HCT116 (cell line): ENCODE measurements around the gene DISP1. TPM values are rescaled to one million over a fixed set of nuclear protein-coding genes. Genes with fewer than 3 reads are reported as not detected.

Source experiments
- ATAC-seq: fragments of 200-7000 bp; cut with Tn5 transposase; 2 replicates; pipeline ENCODE4 v1.9.1; 2020; ENCODE audit warnings: mild to moderate bottlenecking, moderate library complexity
- BruUV-seq: library from RNA; stranded (reverse); fragments of 400-500 nt; replicated peaks from 2 replicates; lab custom pipeline; 2021; lab: Mats Ljungman, UMichigan
- CTCF ChIA-PET: fragments of 300-600 bp; sonication (Branson Sonifier 250); formaldehyde crosslinking; loops from one replicate; lab custom pipeline; 2021; ENCODE audit warnings: antibody characterized with exemption; lab: Charles Lee
- POLR2A ChIA-PET: fragments of 300-600, 350-600 bp; sonication (Branson Sonifier 250); formaldehyde crosslinking; loops from one replicate; lab custom pipeline; 2021; ENCODE audit warnings: antibody characterized with exemption; lab: Charles Lee
- RAD21 ChIA-PET, 2 experiments: fragments of 300-600 bp; sonication (Branson Sonifier 250); formaldehyde crosslinking; loops; one replicate each; lab custom pipeline; 2023; ENCODE audit warnings: low total read pairs in 2 of 2; ENCODE audit not compliant: uncharacterized antibody in 2 of 2, unreplicated experiment in 2 of 2, low non-redundant PET in 1 of 2; lab: Charles Lee
- DNase-seq: peaks from one replicate; pipeline ENCODE4 v3.0.0-alpha.2; 2010; ENCODE audit warnings: low read depth, low spot score
- H2AFZ ChIP-seq: fragments of 200-600 bp; shearing (Covaris generic), sonication (generic); 2 replicates; pipeline ENCODE4 v1.6.1; 2017; ENCODE audit warnings: low read depth, mixed run types, mixed read lengths, antibody characterized with exemption, low read length; ENCODE audit not compliant: poor library complexity, severe bottlenecking
- H3K27ac ChIP-seq: 2 replicates; pipeline ENCODE4 v1.5.1; 2012; ENCODE audit warnings: low read depth, low read length
- H3K27me3 ChIP-seq: fragments of 200-600 bp; sonication (generic); 2 replicates; pipeline ENCODE4 v1.6.1; 2016; ENCODE audit warnings: mixed run types, low read length, mixed read lengths; ENCODE audit not compliant: insufficient read depth
- H3K36me3 ChIP-seq, 2 experiments: fragments of 200-500 bp in 1 of 2; fragments of 200-600 bp in 1 of 2; sonication (Bioruptor generic) in 1 of 2; sonication (generic) in 1 of 2; 2 replicates each; pipeline versions ENCODE4 v1.5.1 to v1.6.1; 2014 to 2016; ENCODE audit warnings: low read length in 2 of 2, inconsistent platforms in 1 of 2, mixed read lengths in 1 of 2, mixed run types in 1 of 2; ENCODE audit not compliant: insufficient read depth in 2 of 2, control insufficient read depth in 1 of 2
- H3K4me1 ChIP-seq, 2 experiments: fragments of 200-600 bp in 1 of 2; sonication (generic) in 1 of 2; 2 replicates each; pipeline versions ENCODE4 v1.5.1 to v1.6.1; 2012 to 2017; ENCODE audit warnings: low read length in 2 of 2, inconsistent platforms in 1 of 2, mild to moderate bottlenecking in 1 of 2, mixed read lengths in 1 of 2, mixed run types in 1 of 2, moderate library complexity in 1 of 2; ENCODE audit not compliant: insufficient read depth in 2 of 2, control insufficient read depth in 1 of 2
- H3K4me2 ChIP-seq: fragments of 200-600 bp; sonication (generic); 2 replicates; pipeline ENCODE4 v1.6.1; 2017; ENCODE audit warnings: mixed run types, low read length, mixed read lengths
- H3K4me3 ChIP-seq, 2 experiments: fragments of 200-600 bp in 1 of 2; sonication (generic) in 1 of 2; replicated peaks in 1 of 2; 2 replicates each; pipeline ENCODE4 v1.5.1; 2011 to 2016; ENCODE audit warnings: low read length in 2 of 2, control low read depth in 1 of 2, low read depth in 1 of 2, mild to moderate bottlenecking in 1 of 2, mixed read lengths in 1 of 2, mixed run types in 1 of 2
- H3K79me2 ChIP-seq: fragments of 200-600 bp; sonication (generic); 2 replicates; pipeline ENCODE4 v1.6.1; 2017; ENCODE audit warnings: mild to moderate bottlenecking, mixed run types, low read length, moderate library complexity, mixed read lengths; ENCODE audit not compliant: insufficient read depth
- H3K9ac ChIP-seq: fragments of 200-600 bp; sonication (generic); 2 replicates; pipeline ENCODE4 v1.6.1; 2016; ENCODE audit warnings: low read length, mixed read lengths
- H3K9me2 ChIP-seq: fragments of 200-600 bp; sonication (generic), shearing (Covaris generic); 2 replicates; pipeline ENCODE4 v1.6.1; 2017; ENCODE audit warnings: mixed run types, mild to moderate bottlenecking, moderate library complexity; ENCODE audit not compliant: insufficient read depth
- H3K9me3 ChIP-seq, 2 experiments: fragments of 200-500 bp in 1 of 2; fragments of 200-600 bp in 1 of 2; sonication (Bioruptor generic) in 1 of 2; sonication (generic) in 1 of 2; 2 replicates each; pipeline ENCODE4 v1.6.1; 2014 to 2017; ENCODE audit warnings: low read length in 2 of 2, mixed read lengths in 2 of 2, inconsistent platforms in 1 of 2, low read depth in 1 of 2, mild to moderate bottlenecking in 1 of 2, mixed run types in 1 of 2, moderate library complexity in 1 of 2; ENCODE audit not compliant: control insufficient read depth in 1 of 2, insufficient read depth in 1 of 2
- H4K20me1 ChIP-seq: fragments of 200-600 bp; sonication (generic), shearing (Covaris generic); 2 replicates; pipeline ENCODE4 v1.6.1; 2017; ENCODE audit warnings: mixed run types, mild to moderate bottlenecking, moderate library complexity; ENCODE audit not compliant: insufficient read depth
- CBX3 ChIP-seq: IDR thresholded peaks from 2 replicates; pipeline ENCODE4 v1.6.1; 2012; ENCODE audit warnings: low read depth
- CEBPB ChIP-seq: IDR thresholded peaks from 2 replicates; pipeline ENCODE4 v1.6.1; 2012; ENCODE audit warnings: low read depth
- EZH2phosphoT487 ChIP-seq: fragments of 200-600 bp; IDR thresholded peaks from 2 replicates; pipeline ENCODE4 v1.6.1; 2018; ENCODE audit warnings: antibody characterized with exemption, borderline replicate concordance
- JUND ChIP-seq: IDR thresholded peaks from 2 replicates; pipeline ENCODE4 v1.6.1; 2012
- MAX ChIP-seq: IDR thresholded peaks from 2 replicates; pipeline ENCODE4 v1.6.1; 2012
- RAD21 ChIP-seq: IDR thresholded peaks from 2 replicates; pipeline ENCODE4 v1.6.1; 2012; ENCODE audit warnings: low read depth, mild to moderate bottlenecking
- SRF ChIP-seq: IDR thresholded peaks from 2 replicates; pipeline ENCODE4 v1.6.1; 2012; ENCODE audit warnings: low read depth
- TCF7L2 ChIP-seq: IDR thresholded peaks from 2 replicates; pipeline ENCODE4 v1.7.0; 2011; ENCODE audit warnings: borderline replicate concordance, inconsistent platforms; ENCODE audit not compliant: insufficient read depth, insufficient read length; ENCODE audit errors: extremely low read depth
- ZNF274 ChIP-seq: fragments of 200-500 bp; sonication (Bioruptor generic); IDR thresholded peaks from 2 replicates; pipeline ENCODE4 v1.6.1; 2014; ENCODE audit warnings: mild to moderate bottlenecking, low read depth, low read length, inconsistent platforms
- intact Hi-C: fragments of 100-400 bp; cut with micrococcal nuclease; formaldehyde crosslinking; loops from 2 replicates; pipeline ENCODE4 v1.10.0; 2022
- total RNA-seq: library from RNA; stranded (reverse); gene quantifications from one replicate; pipeline ENCODE4 v1.2.1, GENCODE V29; 2021; ENCODE audit not compliant: unreplicated experiment

DISP1 gene
- total RNA-seq, 1 experiment from 2014 or later: 4.2 TPM

GRCh38 chr1:222769971-222770620, 44.7 kb upstream of the DISP1 start:
- H3K4me1 ChIP-seq: no peaks in the 10 kb centered on the region
- H3K9me3 ChIP-seq: peaks cover 8 to 14% of the 10 kb centered on the region in 2 experiments; a peak in 2 of 4 replicates
- no TSS peak for BruUV-seq
- intact Hi-C loops: no loop called here
- ATAC-seq (no peak), DNase-seq (no peak)
- H3K9ac ChIP-seq: no peak overlapping the region
- TF ChIP-seq TCF7L2: no peak
- no peak for TF ChIP-seq JUND
- no peak for TF ChIP-seq CBX3
- CTCF ChIA-PET: no interaction called here
- no peaks in the 10 kb centered on the region for H3K36me3 ChIP-seq
- RAD21 ChIA-PET: no interaction called here
- H4K20me1 ChIP-seq: no peaks in the 10 kb centered on the region
- POLR2A ChIA-PET: no interaction called here
- no peaks in the 10 kb centered on the region for H3K79me2 ChIP-seq
- H3K4me3 ChIP-seq: no peak overlapping the region
- no peaks in the 10 kb centered on the region for H3K9me2 ChIP-seq
- H3K4me2 ChIP-seq: no peak overlapping the region
- no peaks in the 10 kb centered on the region for H3K27me3 ChIP-seq
- H2AFZ ChIP-seq: no peak overlapping the region
- no peak overlapping the region for H3K27ac ChIP-seq

GRCh38 chr1:222772996-222773379, 41.9 kb upstream of the DISP1 start:
- H3K27me3 ChIP-seq: no peaks in the 10 kb centered on the region
- no peaks in the 10 kb centered on the region; the same call in 1 of the 2 replicates for H3K9me2 ChIP-seq
- ATAC-seq: no peak
- no peak for DNase-seq
- H3K4me2 ChIP-seq: no peak overlapping the region
- CTCF ChIA-PET: no interaction called here
- no peaks in the 10 kb centered on the region for H3K79me2 ChIP-seq
- no TSS peak for BruUV-seq
- peaks cover 8 to 14% of the 10 kb centered on the region in 2 experiments; a peak in 2 of 4 replicates for H3K9me3 ChIP-seq
- H4K20me1 ChIP-seq: no peaks in the 10 kb centered on the region
- no peaks in the 10 kb centered on the region for H3K36me3 ChIP-seq
- POLR2A ChIA-PET: no interaction called here
- no peaks in the 10 kb centered on the region for H3K4me1 ChIP-seq
- intact Hi-C loops: no loop called here
- TF ChIP-seq MAX (no peak), TCF7L2 (no peak), ZNF274 (no peak), EZH2phosphoT487 (no peak), CEBPB (no peak), RAD21 (no peak), SRF (no peak)
- H3K27ac ChIP-seq: no peak overlapping the region
- H2AFZ ChIP-seq: no peak overlapping the region
- no peak overlapping the region for H3K9ac ChIP-seq
- RAD21 ChIA-PET: no interaction called here
- no peak overlapping the region for H3K4me3 ChIP-seq
